Measurements from ENCODE around the gene TENM3.

GRCh38 chr4:182427554-182427953 lies 184.4 kb downstream of the TENM3 start:
- TF ChIP-seq CTCF (IDR thresholded peaks at IDR 0.05; ENCODE audit: low read length) (no peak), EZH2 (optimal IDR thresholded peaks at IDR 0.05; ENCODE audit: low read depth, low read length) (no peak)

All from MM.1S (cell line).